Stomach smooth muscle (tissue), 2 donors: ENCODE data around the gene PRKG1.

ENCODE experiments used
- H3K27ac ChIP-seq: one replicate; pipeline ENCODE4 v1.7.0; 2013; ENCODE audit warnings: mild to moderate bottlenecking, low read length, inconsistent platforms
- H3K27me3 ChIP-seq, 2 donors: one replicate each; pipeline ENCODE4 v1.7.0; 2013; ENCODE audit warnings: low read length in 2 of 2; ENCODE audit not compliant: insufficient read depth in 2 of 2, control insufficient read depth in 1 of 2
- H3K36me3 ChIP-seq, 2 donors: one replicate each; pipeline ENCODE4 v1.7.0; 2013; ENCODE audit warnings: low read length in 2 of 2; ENCODE audit not compliant: control insufficient read depth in 2 of 2, insufficient read depth in 2 of 2
- H3K4me1 ChIP-seq: one replicate; pipeline ENCODE4 v1.7.0; 2013; ENCODE audit warnings: low read length; ENCODE audit not compliant: control insufficient read depth, insufficient read depth
- H3K4me3 ChIP-seq, 2 donors: one replicate each; pipeline ENCODE4 v1.7.0; 2013; ENCODE audit warnings: low read length in 2 of 2
- H3K9ac ChIP-seq, 2 donors: one replicate each; pipeline ENCODE4 v1.7.0; 2013; ENCODE audit warnings: low read length in 2 of 2, mild to moderate bottlenecking in 1 of 2
- H3K9me3 ChIP-seq, 2 donors: one replicate each; pipeline ENCODE4 v1.7.0; 2013; ENCODE audit warnings: low read length in 2 of 2; ENCODE audit not compliant: control insufficient read depth in 2 of 2
- donor health status: healthy.
- donor health status: Pancreatic carcinoma.

PRKG1 gene

GRCh38 chr10:51052163-51052562, 22.1 kb upstream of the PRKG1 start:
- Histone ChIP-seq H3K27me3 (no peaks in the 10 kb centered on the region), H3K36me3 (no peaks in the 10 kb centered on the region), H3K9ac (no peak overlapping the region), H3K27ac (no peak overlapping the region), H3K4me1 (no peaks in the 10 kb centered on the region), H3K4me3 (no peak overlapping the region), H3K9me3 (no peaks in the 10 kb centered on the region)

GRCh38 chr10:51057925-51058324, 16.4 kb upstream of the PRKG1 start:
- no peak overlapping the region for H3K9ac ChIP-seq
- no peaks in the 10 kb centered on the region for H3K36me3 ChIP-seq
- no peak overlapping the region for H3K27ac ChIP-seq
- no peaks in the 10 kb centered on the region for H3K9me3 ChIP-seq
- no peaks in the 10 kb centered on the region for H3K4me1 ChIP-seq
- no peaks in the 10 kb centered on the region for H3K27me3 ChIP-seq
- no peak overlapping the region for H3K4me3 ChIP-seq

- no peaks in the 10 kb centered on the region for H3K9me3 ChIP-seq
Observed at GRCh38 chr10:51063166-51063565, 11.1 kb upstream of the PRKG1 start.

GRCh38 chr10:51063659-51064535, 10.4 kb upstream of the PRKG1 start:
- no peak overlapping the region for H3K27ac ChIP-seq
- H3K27me3 ChIP-seq: no peaks in the 10 kb centered on the region
- H3K36me3 ChIP-seq: no peaks in the 10 kb centered on the region
- no peaks in the 10 kb centered on the region for H3K4me1 ChIP-seq
- no peaks in the 10 kb centered on the region for H3K9me3 ChIP-seq
- no peak overlapping the region for H3K9ac ChIP-seq
- no peak overlapping the region for H3K4me3 ChIP-seq

More at GRCh38 chr10:51063166-51063565, 11.1 kb upstream of the PRKG1 start:
- Histone ChIP-seq H3K9ac (no peak overlapping the region), H3K27me3 (no peaks in the 10 kb centered on the region), H3K27ac (no peak overlapping the region), H3K4me1 (no peaks in the 10 kb centered on the region), H3K36me3 (no peaks in the 10 kb centered on the region), H3K4me3 (no peak overlapping the region)

- Histone ChIP-seq H3K4me1 (no peaks in the 10 kb centered on the region), H3K27ac (no peak overlapping the region), H3K4me3 (no peak overlapping the region), H3K27me3 (no peaks in the 10 kb centered on the region), H3K9me3 (no peaks in the 10 kb centered on the region), H3K9ac (no peak overlapping the region), H3K36me3 (no peaks in the 10 kb centered on the region)
Observed at GRCh38 chr10:51066231-51066630, 8.1 kb upstream of the PRKG1 start.

GRCh38 chr10:51072210-51072609, 2.1 kb upstream of the PRKG1 start:
- Histone ChIP-seq H3K4me1 (peaks cover 8% of the 10 kb centered on the region), H3K9ac (no peak overlapping the region), H3K9me3 (no peaks in the 10 kb centered on the region), H3K4me3 (no peak overlapping the region), H3K36me3 (no peaks in the 10 kb centered on the region), H3K27me3 (no peaks in the 10 kb centered on the region), H3K27ac (no peak overlapping the region)

GRCh38 chr10:51072921-51073434, 1.3 kb upstream of the PRKG1 start:
- peaks cover 8% of the 10 kb centered on the region for H3K4me1 ChIP-seq
- peak overlapping the region; percentile 94 to 96 for H3K4me3 ChIP-seq
- no peaks in the 10 kb centered on the region for H3K9me3 ChIP-seq
- H3K9ac ChIP-seq: peak overlapping the region; percentile 79 to 86
- peak overlapping the region; percentile 77 for H3K27ac ChIP-seq
- no peaks in the 10 kb centered on the region for H3K27me3 ChIP-seq
- H3K36me3 ChIP-seq: no peaks in the 10 kb centered on the region

GRCh38 chr10:51073453-51074237, 642 bp upstream of the PRKG1 start:
- Histone ChIP-seq H3K9me3 (no peaks in the 10 kb centered on the region), H3K27me3 (no peaks in the 10 kb centered on the region), H3K4me3 (peak overlapping the region; percentile 94 to 96), H3K36me3 (no peaks in the 10 kb centered on the region), H3K4me1 (peaks cover 8% of the 10 kb centered on the region), H3K27ac (peak overlapping the region; percentile 77), H3K9ac (peak overlapping the region; percentile 79 to 86)

GRCh38 chr10:51075043-51075872, 971 bp downstream of the PRKG1 start:
- H3K4me1 ChIP-seq: peaks cover 11% of the 10 kb centered on the region
- H3K9me3 ChIP-seq: no peaks in the 10 kb centered on the region
- no peaks in the 10 kb centered on the region for H3K36me3 ChIP-seq
- H3K27ac ChIP-seq: peak overlapping the region; percentile 77
- no peaks in the 10 kb centered on the region for H3K27me3 ChIP-seq
- peak overlapping the region; percentile 94 to 96 for H3K4me3 ChIP-seq
- peak overlapping the region; percentile 79 to 86 for H3K9ac ChIP-seq

- Histone ChIP-seq H3K9me3 (no peaks in the 10 kb centered on the region), H3K36me3 (no peaks in the 10 kb centered on the region), H3K27ac (no peak overlapping the region), H3K4me1 (peaks cover 15% of the 10 kb centered on the region), H3K27me3 (no peaks in the 10 kb centered on the region), H3K4me3 (peak overlapping the region; percentile 94 to 96), H3K9ac (peak overlapping the region in 1 of 2 donors; percentile 86)
Observed at GRCh38 chr10:51075873-51076229, 1.6 kb downstream of the PRKG1 start.
